ENCODE measurements around the gene EML1.
"Not testable (repeated sequence)": the region's sequence is repeated elsewhere in the genome, so short reads cannot be mapped to it uniquely, and the experiment has no call there.

Gene EML1

DNA sequence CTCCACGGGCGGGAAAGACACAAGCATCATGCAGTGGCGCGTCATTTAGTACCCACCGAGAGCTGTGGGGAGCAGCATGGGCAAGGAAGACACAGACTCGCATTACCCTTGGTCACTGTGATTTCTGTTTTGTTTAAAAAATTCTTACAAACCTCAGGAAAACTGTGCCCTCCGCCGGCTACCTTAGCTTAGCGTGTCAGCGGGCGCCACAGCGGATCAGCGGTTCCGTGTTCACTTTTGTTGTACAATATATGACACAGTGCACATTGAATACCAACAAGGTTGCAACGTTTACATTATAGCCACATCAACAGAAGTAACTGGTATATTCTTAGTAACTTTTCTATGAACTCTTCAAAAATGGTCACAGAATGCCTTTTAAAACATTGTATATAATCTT lies 146.9 kb downstream of the EML1 start:
- Histone ChIP-seq H3K27me3 (ENCODE audit: control insufficient read depth in 1 of 2, insufficient read depth in 2 of 2, low read length in 2 of 2) (no peaks in the 10 kb centered on the region), H3K9me3 (ENCODE audit: low read length) (no peaks in the 10 kb centered on the region), H3K4me1 (ENCODE audit: insufficient read depth, low read length) (no peaks in the 10 kb centered on the region), H3K36me3 (ENCODE audit: insufficient read depth, low read length) (peaks cover 60% of the 10 kb centered on the region), H3K27ac (ENCODE audit: low read depth, low read length) (no peak overlapping the region), H3K4me3 (ENCODE audit: low read depth in 1 of 2, low read length in 2 of 2) (no peak overlapping the region), H3K9ac (ENCODE audit: low read length) (no peak overlapping the region)

GRCh38 chr14:99941211-99941610 lies 148.0 kb downstream of the EML1 start:
- Histone ChIP-seq H3K27ac (ENCODE audit: low read depth, low read length) (no peak overlapping the region), H3K36me3 (ENCODE audit: insufficient read depth, low read length) (peaks cover 55% of the 10 kb centered on the region)

DNA sequence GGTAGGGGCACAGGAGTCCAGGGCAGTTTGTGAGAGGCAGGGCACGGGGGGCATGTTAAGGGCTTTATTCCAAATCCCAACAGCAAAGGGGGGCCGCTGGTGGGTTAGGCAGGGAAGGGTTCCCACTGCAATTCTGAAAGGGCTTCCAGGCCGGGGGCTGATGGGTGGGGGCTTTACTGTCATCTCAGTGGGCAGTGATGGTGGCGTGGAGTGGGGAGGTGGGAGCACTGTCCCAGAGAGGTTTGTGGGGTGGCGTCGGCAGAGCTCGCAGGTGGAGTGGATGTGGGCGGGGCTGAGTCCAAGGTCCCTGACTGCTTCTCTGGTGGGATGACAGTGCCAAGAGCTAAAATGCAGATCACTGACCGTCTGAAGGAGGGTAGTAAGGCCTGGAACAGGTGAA lies 150.4 kb downstream of the EML1 start:
- Histone ChIP-seq H3K9me3 (ENCODE audit: low read length) (no peaks in the 10 kb centered on the region), H3K27me3 (ENCODE audit: control insufficient read depth in 1 of 2, insufficient read depth in 2 of 2, low read length in 2 of 2) (no peaks in the 10 kb centered on the region), H3K9ac (ENCODE audit: low read length) (no peak overlapping the region), H3K4me3 (ENCODE audit: low read depth in 1 of 2, low read length in 2 of 2) (no peak overlapping the region), H3K4me1 (ENCODE audit: insufficient read depth, low read length) (peaks cover 9% of the 10 kb centered on the region), H3K36me3 (ENCODE audit: insufficient read depth, low read length) (peaks cover 37% of the 10 kb centered on the region), H3K27ac (ENCODE audit: low read depth, low read length) (no peak overlapping the region)

More at GRCh38 chr14:99941211-99941610, 148.0 kb downstream of the EML1 start:
- H3K4me1 ChIP-seq (ENCODE audit: insufficient read depth, low read length): no peaks in the 10 kb centered on the region
- H3K9me3 ChIP-seq (ENCODE audit: low read length): no peaks in the 10 kb centered on the region
- H3K27me3 ChIP-seq (ENCODE audit: control insufficient read depth in 1 of 2, insufficient read depth in 2 of 2, low read length in 2 of 2): no peaks in the 10 kb centered on the region
- no peak overlapping the region for H3K4me3 ChIP-seq (ENCODE audit: low read depth in 1 of 2, low read length in 2 of 2)
- no peak overlapping the region for H3K9ac ChIP-seq (ENCODE audit: low read length)

- H3K36me3 ChIP-seq (ENCODE audit: insufficient read depth, low read length): peaks cover 33% of the 10 kb centered on the region
- H3K9me3 ChIP-seq (ENCODE audit: low read length): no peaks in the 10 kb centered on the region
- peaks cover 9% of the 10 kb centered on the region for H3K4me1 ChIP-seq (ENCODE audit: insufficient read depth, low read length)
- H3K4me3 ChIP-seq (ENCODE audit: low read depth in 1 of 2, low read length in 2 of 2): no peak overlapping the region
- H3K27me3 ChIP-seq (ENCODE audit: control insufficient read depth in 1 of 2, insufficient read depth in 2 of 2, low read length in 2 of 2): no peaks in the 10 kb centered on the region
- no peak overlapping the region for H3K9ac ChIP-seq (ENCODE audit: low read length)
- H3K27ac ChIP-seq (ENCODE audit: low read depth, low read length): no peak overlapping the region
Measured at GRCh38 chr14:99944241-99944651, 151.0 kb downstream of the EML1 start.

DNA sequence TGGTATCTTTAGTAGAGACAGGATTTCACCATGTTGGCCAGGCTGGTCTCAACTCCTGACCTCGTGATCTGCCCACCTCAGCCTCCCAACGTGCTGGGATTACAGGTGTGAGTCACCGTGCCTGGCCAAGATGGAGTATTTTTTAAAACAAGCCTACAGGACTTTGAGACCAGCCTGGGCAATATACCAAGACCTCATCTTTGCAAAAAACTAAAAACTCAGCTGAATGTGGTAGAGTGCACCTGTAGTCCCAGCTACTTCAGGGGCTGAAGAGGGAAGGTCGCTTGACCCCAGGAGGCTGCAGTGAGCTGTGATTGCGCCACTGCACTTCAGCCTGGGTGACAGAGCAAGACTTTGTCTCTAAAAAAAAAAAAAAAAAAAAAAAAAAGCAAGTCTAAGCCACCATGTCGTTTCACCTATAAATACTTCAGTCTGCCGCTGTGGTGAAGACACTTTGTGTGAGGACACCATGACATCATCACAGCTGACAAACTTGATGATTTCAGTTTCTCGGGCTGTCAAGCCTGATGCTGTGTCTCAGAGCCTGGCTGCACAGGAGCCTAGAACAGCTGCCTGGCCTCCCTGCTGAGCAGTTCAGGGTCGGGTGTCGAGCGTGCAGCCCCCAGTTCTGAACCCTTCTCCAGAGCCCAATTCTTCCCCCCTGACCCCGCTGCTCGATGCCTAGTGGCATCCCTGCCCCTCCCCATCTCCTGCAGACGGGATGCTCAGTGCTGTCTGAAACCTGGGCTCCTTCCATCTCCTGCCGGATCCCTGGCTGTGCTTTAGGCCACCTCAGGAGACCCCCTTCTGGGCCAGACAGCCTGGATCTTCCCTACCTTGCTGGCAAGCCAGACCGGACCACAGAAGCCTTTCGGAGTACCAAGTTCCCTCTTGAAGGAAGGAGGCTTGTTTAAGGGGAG lies 152.8 kb downstream of the EML1 start:
- H3K9me3 ChIP-seq (ENCODE audit: low read length): no peaks in the 10 kb centered on the region
- peaks cover 20% of the 10 kb centered on the region for H3K36me3 ChIP-seq (ENCODE audit: insufficient read depth, low read length)
- H3K9ac ChIP-seq (ENCODE audit: low read length): no peak overlapping the region
- H3K4me1 ChIP-seq (ENCODE audit: insufficient read depth, low read length): peaks cover 9% of the 10 kb centered on the region
- H3K27ac ChIP-seq (ENCODE audit: low read depth, low read length): no peak overlapping the region
- peaks cover 0 to 8% of the 10 kb centered on the region in 2 donors for H3K27me3 ChIP-seq (ENCODE audit: control insufficient read depth in 1 of 2, insufficient read depth in 2 of 2, low read length in 2 of 2)
- H3K4me3 ChIP-seq (ENCODE audit: low read depth in 1 of 2, low read length in 2 of 2): no peak overlapping the region

- H3K9me3 ChIP-seq (ENCODE audit: low read length): no peaks in the 10 kb centered on the region
- no peak overlapping the region for H3K9ac ChIP-seq (ENCODE audit: low read length)
- peaks cover 9% of the 10 kb centered on the region for H3K4me1 ChIP-seq (ENCODE audit: insufficient read depth, low read length)
- H3K36me3 ChIP-seq (ENCODE audit: insufficient read depth, low read length): peaks cover 14% of the 10 kb centered on the region
- H3K4me3 ChIP-seq (ENCODE audit: low read depth in 1 of 2, low read length in 2 of 2): no peak overlapping the region
- no peak overlapping the region for H3K27ac ChIP-seq (ENCODE audit: low read depth, low read length)
- peaks cover 0 to 12% of the 10 kb centered on the region in 2 donors for H3K27me3 ChIP-seq (ENCODE audit: control insufficient read depth in 1 of 2, insufficient read depth in 2 of 2, low read length in 2 of 2)
Measured at GRCh38 chr14:99946652-99947489, 153.7 kb downstream of the EML1 start.

GRCh38 chr14:99947695-99948094 lies 154.5 kb downstream of the EML1 start:
- peaks cover 6% of the 10 kb centered on the region for H3K36me3 ChIP-seq (ENCODE audit: insufficient read depth, low read length)
- H3K4me1 ChIP-seq (ENCODE audit: insufficient read depth, low read length): peaks cover 9% of the 10 kb centered on the region
- no peak overlapping the region for H3K27ac ChIP-seq (ENCODE audit: low read depth, low read length)
- H3K9ac ChIP-seq (ENCODE audit: low read length): no peak overlapping the region
- peaks cover 0 to 12% of the 10 kb centered on the region in 2 donors for H3K27me3 ChIP-seq (ENCODE audit: control insufficient read depth in 1 of 2, insufficient read depth in 2 of 2, low read length in 2 of 2)
- H3K9me3 ChIP-seq (ENCODE audit: low read length): no peaks in the 10 kb centered on the region
- no peak overlapping the region for H3K4me3 ChIP-seq (ENCODE audit: low read depth in 1 of 2, low read length in 2 of 2)

GRCh38 chr14:99949011-99949732 lies 156.0 kb downstream of the EML1 start:
- H3K36me3 ChIP-seq (ENCODE audit: insufficient read depth, low read length); H3K9ac ChIP-seq (ENCODE audit: low read length); H3K4me3 ChIP-seq (ENCODE audit: low read depth in 1 of 2, low read length in 2 of 2); H3K27ac ChIP-seq (ENCODE audit: low read depth, low read length); H3K9me3 ChIP-seq (ENCODE audit: low read length); H3K4me1 ChIP-seq (ENCODE audit: insufficient read depth, low read length): not testable (repeated sequence)
- peaks cover 0 to 12% of the 10 kb centered on the region in 2 donors for H3K27me3 ChIP-seq (ENCODE audit: control insufficient read depth in 1 of 2, insufficient read depth in 2 of 2, low read length in 2 of 2)

GRCh38 chr14:99950181-99950580 lies 157.0 kb downstream of the EML1 start:
- peaks cover 9% of the 10 kb centered on the region for H3K4me1 ChIP-seq (ENCODE audit: insufficient read depth, low read length)
- no peak overlapping the region for H3K4me3 ChIP-seq (ENCODE audit: low read depth in 1 of 2, low read length in 2 of 2)
- peaks cover 0 to 12% of the 10 kb centered on the region in 2 donors for H3K27me3 ChIP-seq (ENCODE audit: control insufficient read depth in 1 of 2, insufficient read depth in 2 of 2, low read length in 2 of 2)
- no peaks in the 10 kb centered on the region for H3K36me3 ChIP-seq (ENCODE audit: insufficient read depth, low read length)
- no peak overlapping the region for H3K9ac ChIP-seq (ENCODE audit: low read length)
- no peak overlapping the region for H3K27ac ChIP-seq (ENCODE audit: low read depth, low read length)
- no peaks in the 10 kb centered on the region for H3K9me3 ChIP-seq (ENCODE audit: low read length)

DNA sequence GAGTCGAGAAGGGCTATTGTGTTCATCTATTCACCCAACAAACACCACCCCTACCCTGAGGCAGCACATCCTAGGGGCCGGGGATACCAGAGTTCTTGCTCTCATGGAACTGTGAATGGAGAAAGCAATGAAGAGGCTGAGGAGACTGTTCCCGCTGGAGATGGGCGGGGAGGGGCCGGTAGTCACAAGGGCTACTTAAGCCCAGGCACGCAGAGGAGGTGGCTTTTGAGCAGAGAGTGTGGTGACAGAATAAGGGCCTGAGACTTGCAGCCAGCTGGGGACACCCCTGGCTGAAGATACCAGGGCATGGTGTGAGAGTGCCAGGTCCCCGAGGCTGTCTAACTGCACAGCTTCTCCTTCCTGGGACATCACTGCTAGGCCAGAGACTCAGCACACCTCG lies 157.9 kb downstream of the EML1 start:
- H3K9ac ChIP-seq (ENCODE audit: low read length): no peak overlapping the region
- no peaks in the 10 kb centered on the region for H3K9me3 ChIP-seq (ENCODE audit: low read length)
- H3K27me3 ChIP-seq (ENCODE audit: control insufficient read depth in 1 of 2, insufficient read depth in 2 of 2, low read length in 2 of 2): peaks cover 0 to 12% of the 10 kb centered on the region in 2 donors
- no peaks in the 10 kb centered on the region for H3K36me3 ChIP-seq (ENCODE audit: insufficient read depth, low read length)
- no peak overlapping the region for H3K27ac ChIP-seq (ENCODE audit: low read depth, low read length)
- H3K4me1 ChIP-seq (ENCODE audit: insufficient read depth, low read length): peaks cover 9% of the 10 kb centered on the region
- no peak overlapping the region for H3K4me3 ChIP-seq (ENCODE audit: low read depth in 1 of 2, low read length in 2 of 2)

DNA sequence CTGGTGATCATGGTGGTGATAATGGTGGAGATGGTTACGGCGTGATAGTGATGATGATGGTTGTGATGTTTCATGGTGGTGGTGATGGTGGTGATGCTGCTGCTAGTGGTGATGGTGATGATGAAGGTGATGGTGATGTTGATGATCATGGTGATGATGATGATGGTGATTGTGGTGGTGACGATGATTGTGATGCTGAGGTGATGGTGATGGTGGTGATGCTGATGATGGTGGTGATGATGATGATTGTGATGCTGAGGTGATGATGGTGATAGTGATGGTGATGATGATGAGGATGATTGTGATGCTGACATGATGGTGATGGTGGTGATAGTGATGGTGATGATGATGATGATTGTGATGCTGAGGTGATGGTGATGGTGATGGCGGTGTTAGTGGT lies 158.8 kb downstream of the EML1 start:
- H3K4me1 ChIP-seq (ENCODE audit: insufficient read depth, low read length): peaks cover 4% of the 10 kb centered on the region
- no peaks in the 10 kb centered on the region for H3K9me3 ChIP-seq (ENCODE audit: low read length)
- peaks cover 0 to 12% of the 10 kb centered on the region in 2 donors for H3K27me3 ChIP-seq (ENCODE audit: control insufficient read depth in 1 of 2, insufficient read depth in 2 of 2, low read length in 2 of 2)
- no peak overlapping the region for H3K27ac ChIP-seq (ENCODE audit: low read depth, low read length)
- no peak overlapping the region for H3K4me3 ChIP-seq (ENCODE audit: low read depth in 1 of 2, low read length in 2 of 2)
- H3K36me3 ChIP-seq (ENCODE audit: insufficient read depth, low read length): no peaks in the 10 kb centered on the region
- H3K9ac ChIP-seq (ENCODE audit: low read length): no peak overlapping the region

Data from muscle layer of colon (tissue), 2 donors.